ENCODE measurements around the gene DNAJC24. TPM values are rescaled to one million over a fixed set of nuclear protein-coding genes. Genes with fewer than 3 reads are reported as not detected.

The DNAJC24 gene
- total RNA-seq, 1 donor from 2014 or later, result 14.6 TPM

DNA sequence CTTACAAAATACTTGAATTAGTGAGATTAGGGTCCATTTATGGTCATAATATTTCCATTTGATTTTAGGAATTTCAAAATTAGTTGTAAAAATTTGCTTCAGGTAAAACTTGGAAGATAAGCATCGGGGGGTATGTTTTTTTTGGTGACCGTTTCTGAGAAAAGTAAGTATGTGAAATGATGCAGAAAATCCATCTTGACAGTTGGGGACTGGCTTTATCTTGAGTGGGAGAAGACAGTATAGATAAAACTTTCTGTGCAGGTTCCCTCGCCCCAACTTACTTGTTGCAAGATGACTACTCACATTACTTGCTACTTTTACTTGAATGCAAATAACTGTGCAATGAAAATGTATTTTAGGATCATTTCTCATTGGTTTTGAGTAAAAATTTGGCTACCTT, 49.5 kb downstream of the DNAJC24 start:
- DNase-seq (ENCODE audit: low spot score), result no peak
- TF ChIP-seq CTCF (IDR thresholded peaks at IDR 0.05), result no peak
- Mint-ChIP-seq H3K36me3 (ENCODE audit: low read depth) (peaks cover 2% of the 10 kb centered on the region), H3K4me3 (ENCODE audit: unreplicated experiment) (no peak overlapping the region), H3K9me3 (ENCODE audit: low read depth) (no peaks in the 10 kb centered on the region), H3K27ac (ENCODE audit: unreplicated experiment) (no peak overlapping the region), H3K4me1 (ENCODE audit: low read depth) (peaks cover 12% of the 10 kb centered on the region), H3K27me3 (ENCODE audit: low read depth) (no peaks in the 10 kb centered on the region)

DNA sequence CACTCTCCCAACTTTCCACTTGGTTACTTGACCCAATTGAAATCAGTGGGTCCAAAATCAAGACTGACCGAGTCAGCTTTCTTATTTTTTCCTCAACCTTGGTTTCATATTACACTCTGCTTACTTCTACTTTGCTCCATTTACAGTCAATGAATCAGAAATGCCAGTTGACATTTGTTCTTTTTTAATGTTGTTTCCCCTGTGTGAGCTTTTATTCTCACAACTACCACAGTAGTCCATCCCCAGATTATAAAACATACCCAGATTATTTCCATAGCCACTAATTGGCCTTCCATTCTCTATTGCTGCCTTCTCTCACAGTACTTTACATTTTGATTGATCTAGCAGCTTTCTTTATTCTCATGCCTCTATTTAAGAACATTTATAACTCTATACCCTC, 50.0 kb downstream of the DNAJC24 start:
- no peak for DNase-seq (ENCODE audit: low spot score)
- Mint-ChIP-seq H3K9me3 (ENCODE audit: low read depth) (no peaks in the 10 kb centered on the region), H3K27ac (ENCODE audit: unreplicated experiment) (no peak overlapping the region), H3K27me3 (ENCODE audit: low read depth) (no peaks in the 10 kb centered on the region), H3K4me1 (ENCODE audit: low read depth) (peaks cover 12% of the 10 kb centered on the region), H3K4me3 (ENCODE audit: unreplicated experiment) (no peak overlapping the region), H3K36me3 (ENCODE audit: low read depth) (peaks cover under 1% of the 10 kb centered on the region)
- TF ChIP-seq CTCF (IDR thresholded peaks at IDR 0.05), result no peak

GRCh38 chr11:31421820-31422219, 52.2 kb downstream of the DNAJC24 start:
- peaks cover 7% of the 10 kb centered on the region for H3K4me1 Mint-ChIP-seq (ENCODE audit: low read depth)
- no peak overlapping the region for H3K27ac Mint-ChIP-seq (ENCODE audit: unreplicated experiment)
- H3K4me3 Mint-ChIP-seq (ENCODE audit: unreplicated experiment), result no peak overlapping the region
- no peak for TF ChIP-seq CTCF (IDR thresholded peaks at IDR 0.05)
- DNase-seq (ENCODE audit: low spot score), result no peak
- no peaks in the 10 kb centered on the region for H3K9me3 Mint-ChIP-seq (ENCODE audit: low read depth)
- no peaks in the 10 kb centered on the region for H3K36me3 Mint-ChIP-seq (ENCODE audit: low read depth)
- no peaks in the 10 kb centered on the region for H3K27me3 Mint-ChIP-seq (ENCODE audit: low read depth)

DNA sequence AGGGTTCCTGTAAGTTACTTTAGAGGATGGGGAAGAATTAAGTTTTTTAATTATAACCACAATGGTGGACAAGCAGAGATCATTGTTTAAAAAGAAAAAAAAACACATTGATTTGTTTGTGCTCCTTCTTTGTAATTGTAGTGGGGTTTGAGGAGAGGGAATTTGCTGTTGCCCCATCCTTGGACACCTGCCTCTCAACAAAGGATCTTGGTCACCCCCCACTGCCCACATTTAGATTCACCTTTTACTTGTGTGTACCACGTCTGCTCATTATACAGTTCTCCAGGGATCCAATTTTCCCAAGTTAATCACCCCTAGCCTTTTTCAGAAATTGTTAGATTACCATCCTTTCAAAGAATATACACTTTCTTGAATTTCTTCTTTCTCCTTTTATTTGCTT, 53.0 kb downstream of the DNAJC24 start:
- DNase-seq (ENCODE audit: low spot score), result no peak
- Mint-ChIP-seq H3K36me3 (ENCODE audit: low read depth) (no peaks in the 10 kb centered on the region), H3K27ac (ENCODE audit: unreplicated experiment) (no peak overlapping the region), H3K4me1 (ENCODE audit: low read depth) (no peaks in the 10 kb centered on the region), H3K4me3 (ENCODE audit: unreplicated experiment) (no peak overlapping the region), H3K27me3 (ENCODE audit: low read depth) (no peaks in the 10 kb centered on the region), H3K9me3 (ENCODE audit: low read depth) (no peaks in the 10 kb centered on the region)
- no peak for TF ChIP-seq CTCF (IDR thresholded peaks at IDR 0.05)

DNA sequence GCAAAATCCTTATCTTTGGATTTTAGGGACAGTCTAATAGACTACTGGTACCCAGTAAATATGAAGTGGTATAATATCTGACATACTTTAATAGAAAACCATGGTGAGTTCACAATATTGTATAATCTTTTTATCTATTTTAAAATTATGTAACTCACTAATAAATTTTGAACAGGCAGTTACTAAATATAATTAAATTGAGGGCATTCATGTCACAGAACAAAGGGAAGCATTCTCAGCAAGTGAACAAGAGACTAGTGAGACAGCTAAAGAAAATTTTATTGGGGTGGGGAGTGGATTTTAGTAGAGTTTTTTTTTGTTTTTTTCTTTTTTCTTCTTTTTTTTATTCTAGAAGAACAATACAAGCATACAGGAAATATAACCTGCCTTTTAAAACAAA, 55.0 kb downstream of the DNAJC24 start:
- no peaks in the 10 kb centered on the region for H3K9me3 Mint-ChIP-seq (ENCODE audit: low read depth)
- no peak overlapping the region for H3K4me3 Mint-ChIP-seq (ENCODE audit: unreplicated experiment)
- peaks cover 3% of the 10 kb centered on the region for H3K36me3 Mint-ChIP-seq (ENCODE audit: low read depth)
- H3K27ac Mint-ChIP-seq (ENCODE audit: unreplicated experiment), result no peak overlapping the region
- DNase-seq (ENCODE audit: low spot score), result no peak
- no peaks in the 10 kb centered on the region for H3K27me3 Mint-ChIP-seq (ENCODE audit: low read depth)
- no peak for TF ChIP-seq CTCF (IDR thresholded peaks at IDR 0.05)
- no peaks in the 10 kb centered on the region for H3K4me1 Mint-ChIP-seq (ENCODE audit: low read depth)

Data from chondrocyte (in vitro differentiated cells).